Panc1 (cell line): Measurements from ENCODE around the gene NF1. TPM values are rescaled to one million over a fixed set of nuclear protein-coding genes. Genes with fewer than 3 reads are reported as not detected.

Experiments
- ATAC-seq: fragments of 200-7000 bp; cut with Tn5 transposase; 2 replicates; pipeline ENCODE4 v1.9.1; 2020; ENCODE audit warnings: mild to moderate bottlenecking, moderate library complexity
- BruUV-seq: library from RNA; stranded (reverse); fragments of 400-500 nt; replicated peaks from 2 replicates; lab custom pipeline; 2021; lab: Mats Ljungman, UMichigan
- CTCF ChIA-PET: fragments of 300-600 bp; sonication (Branson Sonifier 250); formaldehyde crosslinking; loops from one replicate; lab custom pipeline; 2022; ENCODE audit warnings: antibody characterized with exemption; lab: Charles Lee
- POLR2A ChIA-PET: fragments of 300-600 bp; sonication (Branson Sonifier 250); formaldehyde crosslinking; loops from one replicate; lab custom pipeline; 2022; ENCODE audit warnings: antibody characterized with exemption; lab: Charles Lee
- DNase-seq: peaks from one replicate; pipeline ENCODE4 v3.0.0-alpha.2; 2010; ENCODE audit warnings: low read depth, low spot score
- H3K27ac ChIP-seq: 2 replicates; pipeline ENCODE4 v1.5.1; 2011; ENCODE audit warnings: mild to moderate bottlenecking, low read length, inconsistent platforms
- H3K27me3 ChIP-seq: fragments of 200-500 bp; sonication (Bioruptor generic); 2 replicates; pipeline ENCODE4 v1.6.0; 2014; ENCODE audit warnings: low read length, inconsistent platforms; ENCODE audit not compliant: control insufficient read depth, insufficient read depth
- H3K36me3 ChIP-seq: fragments of 200-500 bp; sonication (Bioruptor generic); 2 replicates; pipeline ENCODE4 v1.5.1; 2014; ENCODE audit warnings: inconsistent platforms, mild to moderate bottlenecking, low read length, moderate library complexity; ENCODE audit not compliant: control insufficient read depth, insufficient read depth
- H3K4me1 ChIP-seq: 2 replicates; pipeline ENCODE4 v1.5.1; 2011; ENCODE audit warnings: inconsistent platforms, mild to moderate bottlenecking, low read length, moderate library complexity; ENCODE audit not compliant: control insufficient read depth, insufficient read depth
- H3K4me3 ChIP-seq, 2 experiments: 2 replicates each; pipeline ENCODE4 v1.5.1; 2011 to 2012; ENCODE audit warnings: low read depth in 2 of 2, low read length in 2 of 2, mild to moderate bottlenecking in 2 of 2, inconsistent platforms in 1 of 2, moderate library complexity in 1 of 2
- H3K9me3 ChIP-seq: fragments of 200-500 bp; sonication (Bioruptor generic); 2 replicates; pipeline ENCODE4 v1.5.1; 2014; ENCODE audit warnings: low read depth, mild to moderate bottlenecking, inconsistent platforms, low read length, moderate library complexity; ENCODE audit not compliant: control insufficient read depth, insufficient read depth
- POLR2AphosphoS5 ChIP-seq: IDR thresholded peaks from 2 replicates; pipeline ENCODE4 v1.6.1; 2012; ENCODE audit warnings: mild to moderate bottlenecking, low read depth, low read length, moderate library complexity
- SIN3A ChIP-seq: IDR thresholded peaks from 2 replicates; pipeline ENCODE4 v1.6.1; 2012; ENCODE audit warnings: low read depth, mild to moderate bottlenecking, low read length, moderate library complexity, borderline replicate concordance; ENCODE audit not compliant: insufficient read depth
- TCF7L2 ChIP-seq: IDR thresholded peaks from 2 replicates; pipeline ENCODE4 v1.6.1; 2011; ENCODE audit warnings: mild to moderate bottlenecking, low read depth, low read length, inconsistent platforms
- in situ Hi-C: cut with HindIII; loops from 2 replicates; pipeline ENCODE4 v1.10.0; 2016; ENCODE audit warnings: low sequenced_read_pairs, low pct_unique_long_range_greater_than_20kb
- intact Hi-C: fragments of 100-400 bp; cut with micrococcal nuclease; formaldehyde crosslinking; loops from one replicate; pipeline ENCODE4 v1.10.0; 2022; ENCODE audit not compliant: unreplicated experiment
- total RNA-seq: library from RNA; stranded (reverse); gene quantifications from one replicate; pipeline ENCODE4 v1.2.1, GENCODE V29; 2021; ENCODE audit not compliant: unreplicated experiment
- TF ChIP-seq, protein P1 (sequence below): fragments of 450-650 bp; IDR thresholded peaks from 2 replicates; pipeline ENCODE4 v1.5.1; 2017; ENCODE audit warnings: mild to moderate bottlenecking
- TF ChIP-seq, protein P2 (sequence below), 2 experiments: IDR thresholded peaks; 2 replicates each; pipeline ENCODE4 v1.6.1; 2011 to 2012; ENCODE audit warnings: low read depth in 2 of 2, control low read depth in 1 of 2, low read length in 1 of 2, mild to moderate bottlenecking in 1 of 2, moderate library complexity in 1 of 2; ENCODE audit not compliant: insufficient read depth in 1 of 2

NF1 gene
- total RNA-seq, 1 experiment from 2014 or later: 82.5 TPM

GRCh38 chr17:31144428-31144827, 49.7 kb downstream of the NF1 start:
- no TSS peak for BruUV-seq
- TF ChIP-seq POLR2AphosphoS5: no peak
- TF ChIP-seq SIN3A: no peak
- TF ChIP-seq TCF7L2: no peak
- TF ChIP-seq, protein P1, sequence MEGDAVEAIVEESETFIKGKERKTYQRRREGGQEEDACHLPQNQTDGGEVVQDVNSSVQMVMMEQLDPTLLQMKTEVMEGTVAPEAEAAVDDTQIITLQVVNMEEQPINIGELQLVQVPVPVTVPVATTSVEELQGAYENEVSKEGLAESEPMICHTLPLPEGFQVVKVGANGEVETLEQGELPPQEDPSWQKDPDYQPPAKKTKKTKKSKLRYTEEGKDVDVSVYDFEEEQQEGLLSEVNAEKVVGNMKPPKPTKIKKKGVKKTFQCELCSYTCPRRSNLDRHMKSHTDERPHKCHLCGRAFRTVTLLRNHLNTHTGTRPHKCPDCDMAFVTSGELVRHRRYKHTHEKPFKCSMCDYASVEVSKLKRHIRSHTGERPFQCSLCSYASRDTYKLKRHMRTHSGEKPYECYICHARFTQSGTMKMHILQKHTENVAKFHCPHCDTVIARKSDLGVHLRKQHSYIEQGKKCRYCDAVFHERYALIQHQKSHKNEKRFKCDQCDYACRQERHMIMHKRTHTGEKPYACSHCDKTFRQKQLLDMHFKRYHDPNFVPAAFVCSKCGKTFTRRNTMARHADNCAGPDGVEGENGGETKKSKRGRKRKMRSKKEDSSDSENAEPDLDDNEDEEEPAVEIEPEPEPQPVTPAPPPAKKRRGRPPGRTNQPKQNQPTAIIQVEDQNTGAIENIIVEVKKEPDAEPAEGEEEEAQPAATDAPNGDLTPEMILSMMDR: no peak
- TF ChIP-seq, protein P2, sequence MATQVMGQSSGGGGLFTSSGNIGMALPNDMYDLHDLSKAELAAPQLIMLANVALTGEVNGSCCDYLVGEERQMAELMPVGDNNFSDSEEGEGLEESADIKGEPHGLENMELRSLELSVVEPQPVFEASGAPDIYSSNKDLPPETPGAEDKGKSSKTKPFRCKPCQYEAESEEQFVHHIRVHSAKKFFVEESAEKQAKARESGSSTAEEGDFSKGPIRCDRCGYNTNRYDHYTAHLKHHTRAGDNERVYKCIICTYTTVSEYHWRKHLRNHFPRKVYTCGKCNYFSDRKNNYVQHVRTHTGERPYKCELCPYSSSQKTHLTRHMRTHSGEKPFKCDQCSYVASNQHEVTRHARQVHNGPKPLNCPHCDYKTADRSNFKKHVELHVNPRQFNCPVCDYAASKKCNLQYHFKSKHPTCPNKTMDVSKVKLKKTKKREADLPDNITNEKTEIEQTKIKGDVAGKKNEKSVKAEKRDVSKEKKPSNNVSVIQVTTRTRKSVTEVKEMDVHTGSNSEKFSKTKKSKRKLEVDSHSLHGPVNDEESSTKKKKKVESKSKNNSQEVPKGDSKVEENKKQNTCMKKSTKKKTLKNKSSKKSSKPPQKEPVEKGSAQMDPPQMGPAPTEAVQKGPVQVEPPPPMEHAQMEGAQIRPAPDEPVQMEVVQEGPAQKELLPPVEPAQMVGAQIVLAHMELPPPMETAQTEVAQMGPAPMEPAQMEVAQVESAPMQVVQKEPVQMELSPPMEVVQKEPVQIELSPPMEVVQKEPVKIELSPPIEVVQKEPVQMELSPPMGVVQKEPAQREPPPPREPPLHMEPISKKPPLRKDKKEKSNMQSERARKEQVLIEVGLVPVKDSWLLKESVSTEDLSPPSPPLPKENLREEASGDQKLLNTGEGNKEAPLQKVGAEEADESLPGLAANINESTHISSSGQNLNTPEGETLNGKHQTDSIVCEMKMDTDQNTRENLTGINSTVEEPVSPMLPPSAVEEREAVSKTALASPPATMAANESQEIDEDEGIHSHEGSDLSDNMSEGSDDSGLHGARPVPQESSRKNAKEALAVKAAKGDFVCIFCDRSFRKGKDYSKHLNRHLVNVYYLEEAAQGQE (IDR thresholded peaks at IDR 0.05; ENCODE audit: insufficient read depth in 1 of 2, low read depth in 2 of 2, low read length in 1 of 2): no peak
- H3K27ac ChIP-seq: no peak overlapping the region
- ChIA-PET CTCF (interaction anchor here (0.7 kb wide), 1 partner anchor 1813 kb away, joined by 3 read pairs; no protein-coding TSS in a partner anchor), POLR2A (no interaction called here)
- intact Hi-C loops (loop anchor here (10.0 kb wide), 1 partner anchor 460 kb away; no protein-coding TSS in a partner anchor), in situ Hi-C loops (no loop called here)
- H3K9me3 ChIP-seq: no peaks in the 10 kb centered on the region
- no peak for ATAC-seq
- H3K4me1 ChIP-seq: peaks cover 4% of the 10 kb centered on the region
- no peak overlapping the region for H3K4me3 ChIP-seq
- no peaks in the 10 kb centered on the region for H3K36me3 ChIP-seq
- H3K27me3 ChIP-seq: no peaks in the 10 kb centered on the region
- DNase-seq: no peak

DNA sequence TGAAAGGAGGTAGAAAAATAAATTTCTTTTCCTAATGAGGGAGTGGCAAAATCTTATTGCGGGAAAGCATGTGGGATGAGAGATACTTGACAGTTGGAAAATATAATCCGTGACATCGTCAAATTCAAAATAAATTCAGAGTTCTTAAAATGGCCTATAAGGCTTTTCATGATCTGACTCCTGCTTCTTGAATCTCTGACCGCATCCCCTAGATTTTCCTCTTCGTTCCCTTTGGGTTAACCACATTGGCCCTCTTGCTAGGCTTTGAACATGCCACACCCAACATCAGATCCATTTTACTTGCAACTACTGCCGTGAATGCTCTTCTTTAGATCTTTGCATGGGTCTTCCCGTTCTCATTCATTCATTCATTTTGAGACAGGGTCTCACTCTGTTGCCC, 50.1 kb downstream of the NF1 start:
- no peaks in the 10 kb centered on the region for H3K36me3 ChIP-seq
- no peaks in the 10 kb centered on the region for H3K27me3 ChIP-seq
- DNase-seq: no peak
- ChIA-PET CTCF (no interaction called here), POLR2A (no interaction called here)
- ATAC-seq: no peak
- no peak overlapping the region for H3K4me3 ChIP-seq
- in situ Hi-C loops (no loop called here), intact Hi-C loops (loop anchor here (10.0 kb wide), 1 partner anchor 460 kb away; no protein-coding TSS in a partner anchor)
- peaks cover under 1% of the 10 kb centered on the region; the same call in 1 of the 2 replicates for H3K4me1 ChIP-seq
- BruUV-seq: no TSS peak
- H3K27ac ChIP-seq: no peak overlapping the region
- TF ChIP-seq POLR2AphosphoS5 (no peak), TCF7L2 (no peak), SIN3A (no peak)
- TF ChIP-seq, protein P2 (IDR thresholded peaks at IDR 0.05; ENCODE audit: insufficient read depth in 1 of 2, low read depth in 2 of 2, low read length in 1 of 2): no peak
- TF ChIP-seq, protein P1: no peak
- no peaks in the 10 kb centered on the region for H3K9me3 ChIP-seq
